ENCODE data around the gene MRPS2.
"Not testable (repeated sequence)": the region's sequence is repeated elsewhere in the genome, so short reads cannot be mapped to it uniquely, and the experiment has no call there.

MRPS2 gene

DNA sequence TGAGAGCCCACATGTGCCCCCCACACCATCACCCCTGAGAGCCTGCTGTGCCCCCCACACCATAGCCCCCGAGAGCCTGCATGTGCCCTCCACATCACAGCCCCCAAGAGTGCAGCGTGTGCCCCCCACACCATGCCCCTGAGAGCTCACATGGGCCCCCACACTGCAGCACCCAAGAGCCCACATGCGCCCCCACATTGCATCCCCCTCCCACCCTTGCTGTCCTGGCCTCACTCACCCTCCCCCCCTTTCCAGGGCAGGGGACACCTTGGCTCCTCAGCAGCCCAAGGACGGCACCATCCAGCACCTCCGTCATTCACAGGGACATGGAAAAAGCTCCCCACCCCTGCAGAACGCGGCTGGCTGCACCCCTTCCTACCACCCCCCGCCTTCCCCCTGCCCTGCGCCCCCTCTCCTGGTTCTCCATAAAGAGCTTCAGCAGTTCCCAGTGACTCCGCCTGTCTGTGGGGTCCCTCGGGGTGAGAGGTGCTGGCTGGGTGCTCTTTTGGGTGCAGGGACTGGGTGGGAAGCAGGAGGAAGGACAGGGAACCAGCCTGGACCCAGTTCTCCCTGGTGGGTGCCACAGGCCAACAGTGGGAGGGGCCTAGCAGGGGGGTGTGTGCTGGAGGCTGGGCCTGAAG, 25.7 kb downstream of the MRPS2 start:
- no peak for DNase-seq (ENCODE audit: extremely low read depth, low read depth)
- TF ChIP-seq, protein P1, sequence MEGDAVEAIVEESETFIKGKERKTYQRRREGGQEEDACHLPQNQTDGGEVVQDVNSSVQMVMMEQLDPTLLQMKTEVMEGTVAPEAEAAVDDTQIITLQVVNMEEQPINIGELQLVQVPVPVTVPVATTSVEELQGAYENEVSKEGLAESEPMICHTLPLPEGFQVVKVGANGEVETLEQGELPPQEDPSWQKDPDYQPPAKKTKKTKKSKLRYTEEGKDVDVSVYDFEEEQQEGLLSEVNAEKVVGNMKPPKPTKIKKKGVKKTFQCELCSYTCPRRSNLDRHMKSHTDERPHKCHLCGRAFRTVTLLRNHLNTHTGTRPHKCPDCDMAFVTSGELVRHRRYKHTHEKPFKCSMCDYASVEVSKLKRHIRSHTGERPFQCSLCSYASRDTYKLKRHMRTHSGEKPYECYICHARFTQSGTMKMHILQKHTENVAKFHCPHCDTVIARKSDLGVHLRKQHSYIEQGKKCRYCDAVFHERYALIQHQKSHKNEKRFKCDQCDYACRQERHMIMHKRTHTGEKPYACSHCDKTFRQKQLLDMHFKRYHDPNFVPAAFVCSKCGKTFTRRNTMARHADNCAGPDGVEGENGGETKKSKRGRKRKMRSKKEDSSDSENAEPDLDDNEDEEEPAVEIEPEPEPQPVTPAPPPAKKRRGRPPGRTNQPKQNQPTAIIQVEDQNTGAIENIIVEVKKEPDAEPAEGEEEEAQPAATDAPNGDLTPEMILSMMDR (IDR thresholded peaks at IDR 0.05; ENCODE audit: low read depth, low read length) = no peak

DNA sequence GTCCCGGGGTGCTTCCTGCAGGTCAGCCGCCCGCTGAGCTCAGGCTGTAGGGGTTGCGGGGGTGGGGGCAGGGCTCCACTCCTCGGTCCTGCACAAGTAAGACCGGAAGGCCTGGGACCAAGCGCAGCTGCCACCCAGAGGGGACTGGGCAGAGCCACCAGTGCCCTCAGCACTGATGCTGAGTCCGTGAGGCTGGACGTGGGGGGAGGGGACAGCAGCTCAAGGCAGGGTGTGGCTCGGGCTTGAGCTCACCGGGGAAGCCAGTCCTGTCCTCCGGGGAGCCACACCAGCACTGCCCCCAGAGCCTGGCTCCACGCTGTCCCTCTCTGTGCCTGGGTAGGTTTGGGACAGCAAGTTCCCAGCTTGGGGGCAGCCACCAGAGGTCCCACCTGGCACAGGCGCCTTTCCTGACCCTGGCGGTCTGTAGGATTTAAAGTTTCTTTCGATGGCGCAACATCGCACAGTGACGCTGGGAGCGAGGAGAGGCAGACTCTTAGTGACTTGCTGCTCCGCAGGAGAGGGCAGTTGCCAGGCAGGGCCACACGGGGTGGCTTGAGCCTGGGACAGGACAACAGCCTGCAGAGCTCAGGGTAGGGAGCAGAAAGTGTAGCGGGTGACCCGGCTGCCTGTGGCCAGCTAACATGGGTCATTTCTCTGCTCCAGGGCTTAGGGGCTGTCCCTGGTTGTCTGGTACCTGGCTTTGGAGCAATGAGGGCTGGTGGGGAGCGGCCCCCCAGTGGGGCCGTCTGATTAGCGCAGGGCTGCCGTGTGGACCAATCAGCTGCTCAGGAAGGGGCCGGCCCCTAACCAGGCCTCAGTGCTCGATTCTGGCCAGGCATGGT, 26.5 kb downstream of the MRPS2 start:
- DNase-seq (ENCODE audit: extremely low read depth, low read depth) = no peak
- TF ChIP-seq, protein P1 (IDR thresholded peaks at IDR 0.05; ENCODE audit: low read depth, low read length) = no peak

DNA sequence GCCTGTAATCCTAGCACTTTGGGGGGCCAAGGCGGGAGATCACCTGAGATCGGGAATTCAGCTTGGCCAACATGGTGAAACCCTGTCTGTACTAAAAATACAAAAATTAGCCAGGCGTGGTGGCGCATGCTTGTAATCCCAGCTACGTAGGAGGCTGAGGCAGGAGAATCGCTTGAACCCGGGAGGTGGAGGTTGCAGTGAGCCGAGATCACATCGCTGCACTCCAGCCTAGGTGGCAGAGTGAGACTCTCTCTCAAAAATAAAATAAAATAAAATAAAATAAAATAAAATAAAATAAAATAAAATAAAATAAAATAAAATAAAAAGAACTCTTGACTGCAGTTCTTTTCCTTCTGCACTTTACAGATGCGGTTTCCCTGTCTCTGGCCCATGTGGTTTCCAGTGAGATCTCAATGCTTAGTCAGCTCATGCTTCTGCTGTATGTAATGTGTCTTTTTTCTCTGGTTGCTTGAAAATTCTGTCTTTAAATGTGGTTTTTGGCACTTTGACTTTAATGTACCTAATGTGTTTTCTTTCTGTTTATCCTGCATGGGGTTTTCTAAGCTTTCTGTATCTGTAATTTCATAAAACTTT, 28.5 kb downstream of the MRPS2 start:
- not testable (repeated sequence) for DNase-seq (ENCODE audit: extremely low read depth, low read depth)

DNA sequence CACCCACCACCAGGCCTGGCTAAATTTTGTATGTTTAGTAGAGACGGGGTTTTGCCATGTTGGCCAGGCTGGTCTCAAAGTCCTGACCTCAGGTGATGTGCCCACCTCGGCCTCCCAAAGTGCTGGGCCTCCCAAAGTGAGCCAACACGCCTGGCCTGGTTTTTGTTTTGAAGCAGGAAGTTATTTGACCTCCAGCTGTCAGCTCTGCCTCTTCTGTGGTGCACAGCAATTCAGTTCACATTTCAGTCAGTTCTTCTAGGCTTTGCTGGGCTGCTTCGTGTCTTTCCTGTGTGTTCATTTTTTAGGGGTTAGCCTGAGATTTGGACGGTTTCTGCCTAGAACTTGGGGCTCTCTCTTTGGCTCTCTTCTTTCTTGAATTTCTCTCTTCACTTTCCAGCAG, 29.7 kb downstream of the MRPS2 start:
- TF ChIP-seq, protein P1 (IDR thresholded peaks at IDR 0.05; ENCODE audit: low read depth, low read length) = no peak
- DNase-seq (ENCODE audit: extremely low read depth, low read depth) = no peak

DNA sequence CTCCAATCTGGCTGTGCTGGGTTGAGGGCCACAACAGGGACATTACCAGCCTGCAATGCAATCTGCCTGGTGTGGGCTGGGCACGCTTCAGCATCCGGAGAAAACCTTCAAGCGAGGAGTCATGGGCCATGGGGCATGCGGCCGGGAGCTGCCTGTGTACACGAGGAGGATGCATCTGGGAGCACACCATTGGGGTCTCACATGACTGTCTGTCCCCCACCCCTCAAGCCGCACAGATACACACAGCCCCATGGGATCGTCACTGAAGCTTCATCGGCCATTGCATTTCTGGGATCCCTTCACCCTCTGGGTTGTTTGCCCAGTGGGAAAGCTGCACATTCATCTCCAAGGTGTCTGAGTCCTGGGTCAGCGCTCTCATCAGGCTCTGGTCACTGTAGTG, 30.6 kb downstream of the MRPS2 start:
- no peak for DNase-seq (ENCODE audit: extremely low read depth, low read depth)
- TF ChIP-seq, protein P1 (IDR thresholded peaks at IDR 0.05; ENCODE audit: low read depth, low read length) = no peak

DNA sequence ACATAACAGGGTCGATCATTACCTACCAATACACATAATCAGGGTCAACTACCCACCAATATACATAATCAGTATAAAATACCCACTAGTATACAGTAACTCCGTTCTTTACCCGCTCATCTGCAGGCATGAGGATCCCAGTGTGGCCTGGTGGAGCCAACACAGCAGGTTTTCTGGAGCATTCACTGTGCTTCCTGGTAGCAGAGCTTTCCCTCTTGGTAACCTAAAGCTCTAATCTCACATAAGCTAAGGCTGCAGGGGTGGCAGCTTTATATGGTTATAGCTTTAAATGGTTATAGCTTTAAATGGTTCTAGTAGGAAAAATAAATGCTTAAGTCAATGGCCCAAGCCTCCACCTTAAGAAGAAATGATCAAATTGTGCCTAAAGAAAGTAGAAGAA, 32.6 kb downstream of the MRPS2 start:
- DNase-seq (ENCODE audit: extremely low read depth, low read depth) = no peak
- TF ChIP-seq, protein P1 (IDR thresholded peaks at IDR 0.05; ENCODE audit: low read depth, low read length) = no peak

DNA sequence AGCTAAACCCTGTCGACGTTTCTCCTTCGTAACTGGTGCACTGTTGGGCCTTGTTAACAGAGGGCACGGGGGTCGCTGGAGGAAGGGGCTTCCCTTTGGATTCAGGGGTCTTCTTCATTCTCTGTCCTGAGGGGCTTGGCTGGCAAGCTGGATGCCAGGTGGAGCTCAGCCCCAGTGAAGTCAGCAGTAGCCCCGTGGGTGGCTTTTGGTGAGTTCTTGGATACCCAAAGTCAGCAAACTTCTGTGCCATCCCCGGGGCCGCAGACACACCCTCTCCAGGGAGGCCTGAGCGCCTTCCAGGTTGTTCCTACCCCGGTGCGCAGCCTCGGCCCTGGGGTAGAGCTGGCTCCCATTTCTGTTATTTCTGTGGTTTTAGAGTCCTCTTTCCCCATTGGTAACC, 33.2 kb downstream of the MRPS2 start:
- DNase-seq (ENCODE audit: extremely low read depth, low read depth) = no peak
- TF ChIP-seq, protein P1 (IDR thresholded peaks at IDR 0.05; ENCODE audit: low read depth, low read length) = no peak

DNA sequence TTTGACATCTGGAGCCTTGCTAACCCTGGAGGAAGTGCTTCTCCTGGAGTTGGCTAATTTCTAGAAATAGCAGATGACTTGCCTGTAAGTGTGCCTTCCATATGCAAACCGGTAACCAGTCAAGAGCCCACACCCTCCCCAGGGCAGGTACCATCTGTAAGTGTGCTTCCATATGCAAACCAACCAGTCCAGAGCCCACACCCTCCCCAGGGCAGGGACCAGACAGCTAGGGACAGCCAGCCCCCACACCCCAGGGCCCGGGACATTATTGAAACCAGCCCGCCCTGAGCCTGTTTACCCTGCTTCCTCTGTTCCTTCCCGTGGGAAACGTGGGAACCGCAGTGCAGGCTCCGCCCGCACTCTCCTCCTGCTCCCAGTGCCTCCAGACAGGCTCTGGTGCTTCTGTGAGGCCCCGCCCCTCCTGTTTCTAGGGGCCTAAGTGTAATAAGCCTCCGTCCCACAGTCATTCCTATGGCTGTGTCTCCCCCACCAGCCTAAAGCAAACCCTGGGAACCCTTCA, 33.8 kb downstream of the MRPS2 start:
- DNase-seq (ENCODE audit: extremely low read depth, low read depth) = not testable (repeated sequence)

DNA sequence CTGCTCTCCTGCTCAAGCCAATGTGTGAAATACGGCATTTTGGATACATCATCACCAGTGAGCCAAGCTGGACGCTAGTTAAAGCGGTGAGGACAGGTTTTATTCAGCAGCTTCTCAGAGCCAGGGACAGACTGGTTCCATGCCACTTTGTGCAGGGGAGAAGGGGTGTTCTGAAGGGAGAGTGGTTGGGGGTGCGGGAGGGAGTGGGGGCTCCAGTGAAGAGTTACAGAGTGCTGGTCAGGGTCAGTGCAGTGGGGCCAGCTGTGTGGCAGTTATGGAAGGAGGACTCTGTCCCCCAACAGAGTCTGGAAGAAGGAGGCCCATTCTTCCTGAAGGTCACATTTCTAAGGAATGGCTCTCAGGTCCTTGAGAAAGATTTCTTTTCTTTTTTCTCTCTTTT, 34.3 kb downstream of the MRPS2 start:
- DNase-seq (ENCODE audit: extremely low read depth, low read depth) = not testable (repeated sequence)

DNA sequence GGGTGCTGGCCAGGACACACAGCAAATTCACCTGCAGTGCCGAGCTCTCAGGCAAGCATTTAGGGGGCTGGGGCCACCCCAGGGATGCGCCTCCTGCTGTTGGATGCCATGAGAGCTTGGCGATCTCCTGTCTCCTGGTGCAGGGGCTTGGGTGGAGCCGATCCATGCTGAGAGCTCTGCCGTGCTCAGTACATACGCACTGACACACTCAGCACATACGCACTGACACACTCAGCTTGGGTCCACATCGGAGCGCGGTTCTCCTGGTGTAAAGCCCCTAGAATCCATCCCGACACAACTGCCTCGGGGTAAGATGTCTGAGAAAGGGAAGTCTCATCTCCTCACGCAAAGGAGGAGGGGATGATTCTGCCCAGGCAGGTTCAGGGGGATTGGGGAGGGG, 35.1 kb downstream of the MRPS2 start:
- not testable (repeated sequence) for DNase-seq (ENCODE audit: extremely low read depth, low read depth)

All from AG09319 (cell line).